ENCODE results near the gene CD248. TPM values are rescaled to one million over a fixed set of nuclear protein-coding genes. Genes with fewer than 3 reads are reported as not detected.

CD248 gene
- total and polyA plus RNA-seq, 2 donors (not counting 1 experiment from before 2014, with no cell fraction given), result 0.40 to 0.96 TPM

- ATAC-seq (ENCODE audit: low read depth), result no peak
- TF ChIP-seq EZH2 (IDR thresholded peaks at IDR 0.05; ENCODE audit: borderline replicate concordance, insufficient read depth, low read depth, low read length, poor library complexity, severe bottlenecking), result no peak
- TF ChIP-seq, protein P1, sequence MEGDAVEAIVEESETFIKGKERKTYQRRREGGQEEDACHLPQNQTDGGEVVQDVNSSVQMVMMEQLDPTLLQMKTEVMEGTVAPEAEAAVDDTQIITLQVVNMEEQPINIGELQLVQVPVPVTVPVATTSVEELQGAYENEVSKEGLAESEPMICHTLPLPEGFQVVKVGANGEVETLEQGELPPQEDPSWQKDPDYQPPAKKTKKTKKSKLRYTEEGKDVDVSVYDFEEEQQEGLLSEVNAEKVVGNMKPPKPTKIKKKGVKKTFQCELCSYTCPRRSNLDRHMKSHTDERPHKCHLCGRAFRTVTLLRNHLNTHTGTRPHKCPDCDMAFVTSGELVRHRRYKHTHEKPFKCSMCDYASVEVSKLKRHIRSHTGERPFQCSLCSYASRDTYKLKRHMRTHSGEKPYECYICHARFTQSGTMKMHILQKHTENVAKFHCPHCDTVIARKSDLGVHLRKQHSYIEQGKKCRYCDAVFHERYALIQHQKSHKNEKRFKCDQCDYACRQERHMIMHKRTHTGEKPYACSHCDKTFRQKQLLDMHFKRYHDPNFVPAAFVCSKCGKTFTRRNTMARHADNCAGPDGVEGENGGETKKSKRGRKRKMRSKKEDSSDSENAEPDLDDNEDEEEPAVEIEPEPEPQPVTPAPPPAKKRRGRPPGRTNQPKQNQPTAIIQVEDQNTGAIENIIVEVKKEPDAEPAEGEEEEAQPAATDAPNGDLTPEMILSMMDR (IDR thresholded peaks at IDR 0.05), result no peak
- 47% methylated on average over 15 of the region's 21 CpGs for WGBS (ENCODE audit: insufficient coverage)
- ChIA-PET POLR2A (interaction anchor here (0.6 to 1.6 kb wide), 3 partner anchors 14 to 251 kb away, joined by 3 to 7 read pairs (median 5); no protein-coding TSS in a partner anchor), CTCF (interaction anchor here (1.0 to 1.6 kb wide), 3 partner anchors 8 to 17 kb away, joined by 4 to 20 read pairs (median 4); no protein-coding TSS in a partner anchor)
- H3K4me1 ChIP-seq (ENCODE audit: control insufficient read depth in 2 of 2, insufficient read depth in 2 of 2, low read length in 2 of 2), result peaks cover 15 to 25% of the 10 kb centered on the region in 2 donors
- no peak overlapping the region for H3K9ac ChIP-seq (ENCODE audit: low read length)
- no peaks in the 10 kb centered on the region for H4K20me1 ChIP-seq (ENCODE audit: control insufficient read depth, insufficient read depth, low read length, poor library complexity, severe bottlenecking)
- intact Hi-C loops (cut with micrococcal nuclease), result no loop called here
- no peaks in the 10 kb centered on the region for H3K79me2 ChIP-seq (ENCODE audit: control insufficient read depth, insufficient read depth, low read length)
- Mint-ChIP-seq H3K4me3 (no peak overlapping the region), H3K27me3 (no peaks in the 10 kb centered on the region), H3K27ac (no peak overlapping the region), H3K9me3 (ENCODE audit: insufficient read depth) (no peaks in the 10 kb centered on the region), H3K4me1 (peaks cover 16% of the 10 kb centered on the region)
- H3K4me3 ChIP-seq (ENCODE audit: control extremely low read depth in 1 of 5, extremely low read depth in 1 of 5, insufficient read depth in 1 of 5, low read depth in 2 of 5, low read length in 4 of 5), result no peak overlapping the region
- no peak overlapping the region for H3K27ac ChIP-seq (ENCODE audit: low read length in 2 of 2)
- H3K27me3 ChIP-seq (replicated peaks in 1 of 4; ENCODE audit: control extremely low read depth in 1 of 4, control insufficient read depth in 3 of 4, insufficient read depth in 4 of 4, low read length in 3 of 4), result no peaks in the 10 kb centered on the region
- H2AFZ ChIP-seq (ENCODE audit: insufficient read depth, low read depth, low read length, poor library complexity, severe bottlenecking), result no peak overlapping the region
- no peaks in the 10 kb centered on the region for H3K36me3 ChIP-seq (replicated peaks in 1 of 2; ENCODE audit: control extremely low read depth in 1 of 2, control insufficient read depth in 1 of 2, extremely low read depth in 1 of 2, insufficient read depth in 2 of 2, low read length in 1 of 2)
- DNase-seq, result peak; percentile 15
- no peak overlapping the region for H3K4me2 ChIP-seq (replicated peaks; ENCODE audit: low read depth, low read length, poor library complexity, severe bottlenecking)
- no peaks in the 10 kb centered on the region for H3K9me3 ChIP-seq (ENCODE audit: control extremely low read depth in 1 of 3, control insufficient read depth in 2 of 3, insufficient read depth in 1 of 3, low read length in 2 of 3)
Measured at GRCh38 chr11:66326261-66327111, 9.6 kb upstream of the CD248 start.

DNA sequence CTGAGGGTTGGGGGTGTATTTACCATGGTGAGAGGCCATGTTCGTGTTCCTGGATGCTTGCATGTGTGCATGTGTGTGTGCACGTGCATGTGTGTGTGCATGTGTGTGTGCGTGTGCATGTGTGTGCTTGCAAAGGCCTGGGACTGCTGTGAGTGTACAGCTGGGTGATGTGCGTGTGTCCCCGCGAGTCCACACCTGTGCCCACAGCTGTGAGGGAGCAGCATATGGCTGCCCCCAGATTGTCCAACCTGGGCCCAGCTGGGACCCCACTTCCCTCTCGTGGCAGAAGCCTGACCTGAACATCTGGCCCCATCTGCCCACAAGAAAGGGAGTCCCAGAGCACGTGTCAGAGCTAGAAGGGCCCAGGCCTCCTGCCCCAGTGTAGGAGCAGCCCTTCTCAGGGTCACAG is 8.4 kb upstream of the CD248 start:
- Histone ChIP-seq H3K36me3 (replicated peaks in 1 of 2; ENCODE audit: control extremely low read depth in 1 of 2, control insufficient read depth in 1 of 2, extremely low read depth in 1 of 2, insufficient read depth in 2 of 2, low read length in 1 of 2) (no peaks in the 10 kb centered on the region), H3K27me3 (replicated peaks in 1 of 4; ENCODE audit: control extremely low read depth in 1 of 4, control insufficient read depth in 3 of 4, insufficient read depth in 4 of 4, low read length in 3 of 4) (no peaks in the 10 kb centered on the region), H3K79me2 (ENCODE audit: control insufficient read depth, insufficient read depth, low read length) (no peaks in the 10 kb centered on the region), H3K9me3 (ENCODE audit: control extremely low read depth in 1 of 3, control insufficient read depth in 2 of 3, insufficient read depth in 1 of 3, low read length in 2 of 3) (no peaks in the 10 kb centered on the region), H3K4me2 (replicated peaks; ENCODE audit: low read depth, low read length, poor library complexity, severe bottlenecking) (no peak overlapping the region), H2AFZ (ENCODE audit: insufficient read depth, low read depth, low read length, poor library complexity, severe bottlenecking) (no peak overlapping the region), H3K4me3 (ENCODE audit: control extremely low read depth in 1 of 5, extremely low read depth in 1 of 5, insufficient read depth in 1 of 5, low read depth in 2 of 5, low read length in 4 of 5) (no peak overlapping the region), H3K4me1 (ENCODE audit: control insufficient read depth in 2 of 2, insufficient read depth in 2 of 2, low read length in 2 of 2) (peaks cover 15 to 25% of the 10 kb centered on the region in 2 donors), H3K27ac (ENCODE audit: low read length in 2 of 2) (no peak overlapping the region), H3K9ac (ENCODE audit: low read length) (no peak overlapping the region), H4K20me1 (ENCODE audit: control insufficient read depth, insufficient read depth, low read length, poor library complexity, severe bottlenecking) (no peaks in the 10 kb centered on the region)
- Mint-ChIP-seq H3K27me3 (no peaks in the 10 kb centered on the region), H3K9me3 (ENCODE audit: insufficient read depth) (no peaks in the 10 kb centered on the region), H3K27ac (no peak overlapping the region), H3K4me1 (peaks cover 16% of the 10 kb centered on the region), H3K4me3 (no peak overlapping the region)
- WGBS (ENCODE audit: insufficient coverage), result 38% methylated on average over 8 of the region's 8 CpGs
- ChIA-PET POLR2A (no interaction called here), CTCF (interaction anchor here (2.1 kb wide), 1 partner anchor 13 kb away, joined by 21 read pairs; no protein-coding TSS in a partner anchor)
- intact Hi-C loops (cut with micrococcal nuclease), result no loop called here
- TF ChIP-seq EZH2 (IDR thresholded peaks at IDR 0.05; ENCODE audit: borderline replicate concordance, insufficient read depth, low read depth, low read length, poor library complexity, severe bottlenecking), result no peak
- TF ChIP-seq, protein P1 (IDR thresholded peaks at IDR 0.05), result no peak
- DNase-seq, result peak; percentile 12
- ATAC-seq (ENCODE audit: low read depth), result no peak
